Activated CD4-positive, alpha-beta T cell treated with anti-CD3 and anti-CD28 coated beads, Interleukin-2, amount 10 ng/mL, durations not matched to agents 24 days and 14 days (primary cell): Measurements from ENCODE around the gene CYYR1. TPM values are rescaled to one million over a fixed set of nuclear protein-coding genes. Genes with fewer than 3 reads are reported as not detected.

Source experiments
- DNase-seq: peaks from one replicate; pipeline ENCODE4 v3.0.0; 2022
- H3K27ac Mint-ChIP-seq: one replicate; pipeline ENCODE4 v1.8.0; 2022; ENCODE audit warnings: mild to moderate bottlenecking, mixed read lengths
- H3K27me3 Mint-ChIP-seq: one replicate; pipeline ENCODE4 v1.8.0; 2022; ENCODE audit warnings: mixed read lengths
- H3K36me3 Mint-ChIP-seq: one replicate; pipeline ENCODE4 v1.8.0; 2022; ENCODE audit warnings: low read depth, mild to moderate bottlenecking, mixed read lengths
- H3K4me1 Mint-ChIP-seq: one replicate; pipeline ENCODE4 v1.8.0; 2021; ENCODE audit warnings: mixed read lengths
- H3K4me3 Mint-ChIP-seq: one replicate; pipeline ENCODE4 v1.8.0; 2022; ENCODE audit warnings: mild to moderate bottlenecking, moderate library complexity, mixed read lengths
- H3K9me3 Mint-ChIP-seq: one replicate; pipeline ENCODE4 v1.8.0; 2021; ENCODE audit warnings: mixed read lengths
- intact Hi-C: fragments of 100-400 bp; cut with micrococcal nuclease; formaldehyde crosslinking; loops from one replicate; pipeline ENCODE4 v1.15.1; 2023
- total RNA-seq: library from RNA; stranded (reverse); gene quantifications from 2 replicates; pipeline ENCODE4 v1.2.3, GENCODE V29; 2022

The CYYR1 gene
- total RNA-seq, 1 donor from 2014 or later, result not detected

DNA sequence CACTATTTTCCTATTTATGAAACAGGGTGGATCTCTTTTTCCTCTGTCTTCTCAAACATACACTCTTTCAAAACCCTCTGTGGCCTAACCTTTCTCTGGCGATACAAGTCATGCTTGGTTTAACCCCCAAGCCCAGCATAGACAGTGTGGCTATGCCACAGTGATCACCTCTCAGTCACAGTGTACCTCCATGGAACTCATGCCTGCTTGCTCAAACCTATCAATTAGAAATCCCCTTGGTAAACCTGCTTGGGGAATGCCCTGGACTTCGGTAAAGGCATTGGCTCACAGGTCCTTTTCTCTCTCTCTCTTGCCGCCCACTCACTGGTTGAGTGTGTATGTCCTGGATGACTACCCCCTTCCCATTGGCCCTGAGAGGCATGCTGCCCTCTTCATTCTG, 147.5 kb downstream of the CYYR1 start:
- Mint-ChIP-seq H3K9me3 (no peaks in the 10 kb centered on the region), H3K27me3 (no peaks in the 10 kb centered on the region), H3K4me1 (no peaks in the 10 kb centered on the region), H3K4me3 (no peak overlapping the region), H3K27ac (no peak overlapping the region), H3K36me3 (no peaks in the 10 kb centered on the region)
- intact Hi-C loops, result no loop called here
- no peak for DNase-seq

DNA sequence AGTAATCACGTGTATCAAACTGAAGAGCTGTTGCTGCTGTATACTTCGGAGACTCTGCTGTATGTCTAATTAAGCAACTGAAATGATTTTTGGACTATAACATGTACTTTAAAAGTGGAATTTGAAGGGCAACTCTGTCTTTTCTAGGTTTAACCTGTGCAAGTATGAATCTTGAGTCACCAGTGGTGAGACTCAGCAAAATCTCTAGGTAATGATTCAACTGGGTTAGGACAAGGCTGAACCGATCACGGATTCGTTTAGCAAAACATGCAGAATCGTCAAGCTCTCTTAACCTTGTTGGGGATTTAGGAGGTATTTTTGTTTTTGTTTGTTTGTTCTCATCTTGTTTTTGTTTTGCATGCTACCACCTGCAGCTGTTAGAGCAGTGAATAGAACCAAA, 149.6 kb downstream of the CYYR1 start:
- H3K4me1 Mint-ChIP-seq, result no peaks in the 10 kb centered on the region
- H3K27ac Mint-ChIP-seq, result no peak overlapping the region
- H3K4me3 Mint-ChIP-seq, result no peak overlapping the region
- intact Hi-C loops, result no loop called here
- no peak for DNase-seq
- H3K36me3 Mint-ChIP-seq, result no peaks in the 10 kb centered on the region
- H3K9me3 Mint-ChIP-seq, result no peaks in the 10 kb centered on the region
- no peaks in the 10 kb centered on the region for H3K27me3 Mint-ChIP-seq

DNA sequence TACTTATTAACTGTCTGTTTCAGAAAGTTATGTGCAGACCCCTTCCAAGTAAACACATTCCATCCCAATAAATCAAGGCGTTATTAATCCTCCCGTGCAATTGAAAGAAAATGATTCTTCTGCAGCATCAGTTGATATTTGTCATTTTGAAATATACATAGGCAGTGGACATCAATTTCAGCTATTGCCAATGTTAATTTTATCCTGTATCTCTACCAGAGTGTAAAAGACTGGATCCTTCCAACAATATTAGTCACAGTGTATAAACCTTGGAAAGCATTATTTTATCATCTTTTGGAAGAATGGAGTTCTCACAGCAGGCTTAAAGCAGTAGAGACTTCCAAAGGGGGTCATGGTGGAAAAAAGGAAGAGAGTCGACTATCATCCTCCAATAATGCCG, 150.4 kb downstream of the CYYR1 start:
- intact Hi-C loops, result no loop called here
- H3K27ac Mint-ChIP-seq, result no peak overlapping the region

GRCh38 chr21:26422138-26422537, 150.9 kb downstream of the CYYR1 start:
- H3K9me3 Mint-ChIP-seq, result no peaks in the 10 kb centered on the region
- no peaks in the 10 kb centered on the region for H3K36me3 Mint-ChIP-seq
- DNase-seq, result no peak
- H3K4me1 Mint-ChIP-seq, result no peaks in the 10 kb centered on the region
- H3K27me3 Mint-ChIP-seq, result no peaks in the 10 kb centered on the region
- intact Hi-C loops, result no loop called here
- H3K4me3 Mint-ChIP-seq, result no peak overlapping the region
- H3K27ac Mint-ChIP-seq, result no peak overlapping the region

More for the DNA sequence above, 150.4 kb downstream of the CYYR1 start:
- H3K27me3 Mint-ChIP-seq, result no peaks in the 10 kb centered on the region
- H3K4me3 Mint-ChIP-seq, result no peak overlapping the region
- DNase-seq, result no peak
- H3K36me3 Mint-ChIP-seq, result no peaks in the 10 kb centered on the region
- no peaks in the 10 kb centered on the region for H3K4me1 Mint-ChIP-seq
- no peaks in the 10 kb centered on the region for H3K9me3 Mint-ChIP-seq

GRCh38 chr21:26421724-26422123, 151.4 kb downstream of the CYYR1 start:
- Mint-ChIP-seq H3K27ac (no peak overlapping the region), H3K9me3 (no peaks in the 10 kb centered on the region), H3K4me3 (no peak overlapping the region), H3K4me1 (no peaks in the 10 kb centered on the region), H3K36me3 (no peaks in the 10 kb centered on the region), H3K27me3 (no peaks in the 10 kb centered on the region)
- intact Hi-C loops, result no loop called here
- DNase-seq, result no peak
